Cardiac atrium fibroblast (primary cell): ENCODE data around the gene ZNF358. TPM values are rescaled to one million over a fixed set of nuclear protein-coding genes. Genes with fewer than 3 reads are reported as not detected.

Experiments used
- total RNA-seq: library from RNA; depleted of rRNA; stranded (reverse); fragments of >200 nt; gene quantifications from 2 replicates; pipeline ENCODE4 v1.2.3, GENCODE V29; 2015

The ZNF358 gene
- 43.9 and 50.9 TPM in 2 replicates for total RNA-seq

GRCh38 chr19:7515645-7516151 is at the start of gene ZNF358:
Gene ZNF358, plus strand, starts transcription at chr19:7516103. Its CDS starts 3,140 bp downstream, at chr19:7519243.

GRCh38 chr19:7488736-7489353 is 27.1 kb upstream of the ZNF358 start, which contains the start of gene PEX11G:
Gene PEX11G, minus strand, starts transcription at chr19:7489035. Its CDS starts 25 bp downstream, at chr19:7489010.

GRCh38 chr19:7522072-7522922 is 6.4 kb downstream of the ZNF358 start, which contains the start of gene MCOLN1:
Gene MCOLN1, plus strand, starts transcription at chr19:7522624. Its CDS starts 127 bp downstream, at chr19:7522751.

GRCh38 chr19:7535047-7535997 is 19.4 kb downstream of the ZNF358 start, which contains the start of gene PNPLA6:
Gene PNPLA6, plus strand, starts transcription at chr19:7535717. Its CDS starts 72 bp downstream, at chr19:7535789.

Other genes starting within 250 kb of the ZNF358 start
- gene INSR, start 221.7 kb upstream of the ZNF358 start, total RNA-seq: 14.1 and 18.5 TPM in 2 replicates
- gene ARHGEF18, start 167.2 kb upstream of the ZNF358 start, total RNA-seq: 17.1 and 20.6 TPM in 2 replicates
- 3.7 and 5.8 TPM in 2 replicates for gene PEX11G, start 27.1 kb upstream of the ZNF358 start, total RNA-seq
- 8.3 and 14.9 TPM in 2 replicates for gene MCOLN1, start 6.5 kb downstream of the ZNF358 start, total RNA-seq
- 63.4 and 71.9 TPM in 2 replicates for gene PNPLA6, start 19.6 kb downstream of the ZNF358 start, total RNA-seq
- under 0.01 TPM in 1 of 2 replicates, not detected in the other for gene CAMSAP3, start 79.8 kb downstream of the ZNF358 start, total RNA-seq
- 24.3 and 33.9 TPM in 2 replicates for gene XAB2, start 113.4 kb downstream of the ZNF358 start, total RNA-seq
- 5.6 and 19.8 TPM in 2 replicates for gene PET100, start 113.7 kb downstream of the ZNF358 start, total RNA-seq
- gene PCP2, start 117.6 kb downstream of the ZNF358 start, total RNA-seq: not detected in 2 replicates
- gene STXBP2, start 121.0 kb downstream of the ZNF358 start, total RNA-seq: 27.7 and 33.0 TPM in 2 replicates
- gene RETN, start 152.9 kb downstream of the ZNF358 start, total RNA-seq: not detected in 2 replicates
- not detected in 2 replicates for gene MCEMP1, start 161.0 kb downstream of the ZNF358 start, total RNA-seq
- gene TRAPPC5, start 164.7 kb downstream of the ZNF358 start, total RNA-seq: 68.4 and 130 TPM in 2 replicates
- gene FCER2, start 186.0 kb downstream of the ZNF358 start, total RNA-seq: not detected in 2 replicates
- not detected in 2 replicates for gene CLEC4G, start 216.0 kb downstream of the ZNF358 start, total RNA-seq
- not detected in 2 replicates for gene CD209, start 231.4 kb downstream of the ZNF358 start, total RNA-seq
- gene CLEC4M, start 247.1 kb downstream of the ZNF358 start, total RNA-seq: not detected in 2 replicates